DLD1 (cell line): Measurements from ENCODE around the gene MAST4.

ENCODE experiments used
- in situ Hi-C: cut with HindIII; loops from 2 replicates; pipeline ENCODE4 v1.10.0; 2017; ENCODE audit warnings: low sequenced_read_pairs

MAST4 gene

GRCh38 chr5:67214036-67214435 lies 617.8 kb downstream of the MAST4 start:
- in situ Hi-C loops = no loop called here

- in situ Hi-C loops = no loop called here
Measured at GRCh38 chr5:67214707-67215447, 618.7 kb downstream of the MAST4 start.

GRCh38 chr5:67215519-67216471 lies 619.6 kb downstream of the MAST4 start:
- in situ Hi-C loops = no loop called here

- in situ Hi-C loops = no loop called here
Measured at GRCh38 chr5:67216564-67216963, 620.4 kb downstream of the MAST4 start.
